Coronary artery (tissue), 2 donors: ENCODE measurements around the gene PTEN.
A peak's percentile ranks its signal among the peaks of the same experiment; 100 is the strongest.

ENCODE experiments used
- DNase-seq: peaks from one replicate; pipeline ENCODE4 v3.0.0-alpha.2; 2017; ENCODE audit warnings: low spot score
- H3K27ac ChIP-seq, 2 donors: fragments of 200-600 bp; sonication (generic); one replicate each; pipeline ENCODE4 v1.5.1; 2016 to 2019
- H3K4me3 ChIP-seq: fragments of 200-600 bp; sonication (generic); 2 replicates; pipeline ENCODE4 v1.5.1; 2016; ENCODE audit warnings: mild to moderate bottlenecking, moderate library complexity
- TF ChIP-seq, protein P1 (sequence below): fragments of 200-600 bp; sonication (generic); IDR thresholded peaks from one replicate; pipeline ENCODE4 v1.5.1; 2019; ENCODE audit warnings: antibody characterized with exemption

PTEN gene

GRCh38 chr10:87983716-87984115 lies 120.3 kb downstream of the PTEN start:
- H3K4me3 ChIP-seq = no peak overlapping the region
- no peak for DNase-seq
- H3K27ac ChIP-seq = no peak overlapping the region
- TF ChIP-seq, protein P1, sequence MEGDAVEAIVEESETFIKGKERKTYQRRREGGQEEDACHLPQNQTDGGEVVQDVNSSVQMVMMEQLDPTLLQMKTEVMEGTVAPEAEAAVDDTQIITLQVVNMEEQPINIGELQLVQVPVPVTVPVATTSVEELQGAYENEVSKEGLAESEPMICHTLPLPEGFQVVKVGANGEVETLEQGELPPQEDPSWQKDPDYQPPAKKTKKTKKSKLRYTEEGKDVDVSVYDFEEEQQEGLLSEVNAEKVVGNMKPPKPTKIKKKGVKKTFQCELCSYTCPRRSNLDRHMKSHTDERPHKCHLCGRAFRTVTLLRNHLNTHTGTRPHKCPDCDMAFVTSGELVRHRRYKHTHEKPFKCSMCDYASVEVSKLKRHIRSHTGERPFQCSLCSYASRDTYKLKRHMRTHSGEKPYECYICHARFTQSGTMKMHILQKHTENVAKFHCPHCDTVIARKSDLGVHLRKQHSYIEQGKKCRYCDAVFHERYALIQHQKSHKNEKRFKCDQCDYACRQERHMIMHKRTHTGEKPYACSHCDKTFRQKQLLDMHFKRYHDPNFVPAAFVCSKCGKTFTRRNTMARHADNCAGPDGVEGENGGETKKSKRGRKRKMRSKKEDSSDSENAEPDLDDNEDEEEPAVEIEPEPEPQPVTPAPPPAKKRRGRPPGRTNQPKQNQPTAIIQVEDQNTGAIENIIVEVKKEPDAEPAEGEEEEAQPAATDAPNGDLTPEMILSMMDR = no peak

DNA sequence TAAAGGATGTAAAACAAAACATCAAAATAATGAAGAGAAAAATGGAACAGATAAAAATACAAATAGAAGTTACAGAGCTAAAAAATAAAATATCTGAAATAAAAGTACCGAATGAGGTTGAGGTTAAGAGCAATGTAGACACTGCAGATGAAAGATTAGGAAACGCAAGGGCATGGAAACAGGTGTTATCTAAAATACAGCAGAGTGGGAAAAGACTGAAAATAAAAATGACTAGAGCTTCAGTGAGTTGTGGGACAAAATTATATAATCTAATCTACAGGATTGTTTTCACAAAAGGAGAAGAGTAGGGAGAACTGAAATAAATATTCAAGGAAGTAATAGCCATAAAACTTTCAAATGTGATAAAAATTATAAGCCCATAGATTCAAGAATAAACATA lies 123.8 kb downstream of the PTEN start:
- Histone ChIP-seq H3K4me3 (no peak overlapping the region), H3K27ac (no peak overlapping the region)
- DNase-seq = no peak
- TF ChIP-seq, protein P1 = no peak

- Histone ChIP-seq H3K4me3 (no peak overlapping the region), H3K27ac (no peak overlapping the region)
- DNase-seq = no peak
- TF ChIP-seq, protein P1 = no peak
Observed at GRCh38 chr10:87991946-87992345, 128.5 kb downstream of the PTEN start.

GRCh38 chr10:88004451-88004850 lies 141.0 kb downstream of the PTEN start:
- DNase-seq = no peak
- TF ChIP-seq, protein P1 = no peak
- Histone ChIP-seq H3K4me3 (no peak overlapping the region), H3K27ac (no peak overlapping the region)

DNA sequence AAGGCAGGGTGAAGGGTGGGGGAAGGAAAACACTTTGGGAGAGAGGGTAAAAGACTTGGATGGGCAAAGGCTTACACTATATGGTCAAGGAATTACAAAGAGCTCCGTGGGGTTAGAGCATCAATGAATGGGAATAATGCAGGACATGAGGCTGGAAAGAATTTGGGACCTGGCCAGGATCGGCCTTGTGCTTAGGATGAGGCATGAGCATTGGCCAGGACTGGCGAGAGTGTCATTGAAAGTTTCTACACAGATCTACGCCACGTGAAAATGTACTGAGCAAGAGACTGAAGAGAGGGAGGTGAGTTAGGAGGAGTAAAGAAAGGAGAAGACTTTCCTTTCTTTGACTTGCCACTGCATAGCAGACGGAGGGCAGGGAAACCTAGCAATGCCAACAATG lies 142.8 kb downstream of the PTEN start:
- DNase-seq = no peak
- TF ChIP-seq, protein P1 = no peak
- Histone ChIP-seq H3K4me3 (no peak overlapping the region), H3K27ac (no peak overlapping the region)

DNA sequence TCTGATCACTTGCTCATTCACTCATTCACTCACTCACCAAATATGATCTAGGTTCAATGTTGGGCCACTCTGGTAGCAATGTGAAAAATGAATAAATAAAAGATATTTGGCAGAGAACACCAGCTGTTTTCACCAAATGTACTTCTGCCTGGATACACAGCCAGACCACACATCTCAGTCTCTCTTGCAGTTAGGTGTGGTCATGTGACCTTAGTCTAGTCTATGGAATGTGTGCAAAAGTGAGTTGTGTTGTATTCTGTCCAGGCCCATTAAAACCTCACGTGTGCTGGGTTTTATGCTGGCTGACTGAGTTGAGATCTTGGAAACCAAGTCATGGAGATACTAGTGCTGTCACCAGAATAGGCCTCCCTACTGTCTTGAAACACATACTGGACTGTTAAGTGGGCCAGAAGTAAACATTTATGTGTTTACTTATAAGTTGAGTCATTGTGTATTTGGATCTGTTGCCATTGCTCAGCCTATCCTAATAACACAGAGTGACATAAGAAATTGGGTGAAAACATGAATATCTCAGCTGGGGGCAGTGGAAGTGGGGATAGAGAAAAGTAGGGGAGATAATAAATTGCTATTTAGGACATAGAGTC lies 145.5 kb downstream of the PTEN start:
- DNase-seq = no peak

GRCh38 chr10:88012641-88013040 lies 149.2 kb downstream of the PTEN start:
- no peak for DNase-seq
- no peak overlapping the region for H3K4me3 ChIP-seq
- H3K27ac ChIP-seq = peak overlapping the region; percentile 41 to 55
- TF ChIP-seq, protein P1 = no peak

More for the DNA sequence above, 145.5 kb downstream of the PTEN start:
- Histone ChIP-seq H3K4me3 (no peak overlapping the region), H3K27ac (no peak overlapping the region)
- TF ChIP-seq, protein P1 = no peak
